HG03575 (cell line): Measurements from ENCODE around the gene MYDGF.

ENCODE experiments used
- ATAC-seq: cut with Tn5 transposase; IDR thresholded peaks from one replicate; pipeline ENCODE4 v1.9.1; 2021; ENCODE audit not compliant: unreplicated experiment, insufficient number of reproducible peaks, low FRiP score; ENCODE audit errors: extremely low read depth

Gene MYDGF

GRCh38 chr19:4652075-4652474 lies 18.1 kb downstream of the MYDGF start:
- no peak for ATAC-seq

GRCh38 chr19:4650159-4650558 lies 20.0 kb downstream of the MYDGF start:
- ATAC-seq: no peak

- ATAC-seq: no peak
Observed at GRCh38 chr19:4649392-4650047, 20.6 kb downstream of the MYDGF start.

GRCh38 chr19:4647676-4648644 lies 22.2 kb downstream of the MYDGF start:
- no peak for ATAC-seq

GRCh38 chr19:4645718-4646117 lies 24.4 kb downstream of the MYDGF start:
- no peak for ATAC-seq

- ATAC-seq: no peak
Observed at GRCh38 chr19:4642625-4643024, 27.5 kb downstream of the MYDGF start.

- ATAC-seq: no peak
Observed at GRCh38 chr19:4641132-4641531, 29.0 kb downstream of the MYDGF start.

GRCh38 chr19:4640247-4641000 lies 29.7 kb downstream of the MYDGF start:
- ATAC-seq: no peak

- ATAC-seq: no peak
Observed at GRCh38 chr19:4639531-4640246, 30.5 kb downstream of the MYDGF start.

GRCh38 chr19:4638828-4639530 lies 31.2 kb downstream of the MYDGF start, which contains the start of gene TNFAIP8L1:
TNFAIP8L1 (plus strand) TSS chr19:4639516; CDS start chr19:4651870, 12,354 bp downstream.
- ATAC-seq: no peak

- ATAC-seq: no peak
Observed at GRCh38 chr19:4638317-4638716, 31.8 kb downstream of the MYDGF start.

GRCh38 chr19:4636761-4637160 lies 33.4 kb downstream of the MYDGF start:
- ATAC-seq: no peak

- ATAC-seq: no peak
Observed at GRCh38 chr19:4636151-4636717, 33.9 kb downstream of the MYDGF start.

- ATAC-seq: no peak
Observed at GRCh38 chr19:4635754-4636116, 34.4 kb downstream of the MYDGF start.

GRCh38 chr19:4633140-4633967 lies 36.8 kb downstream of the MYDGF start:
- ATAC-seq: no peak

GRCh38 chr19:4624733-4625362 lies 45.3 kb downstream of the MYDGF start:
- ATAC-seq: no peak

- ATAC-seq: no peak
Observed at GRCh38 chr19:4624301-4624700, 45.8 kb downstream of the MYDGF start.
